ENCODE data around the gene TSHR. TPM values are rescaled to one million over a fixed set of nuclear protein-coding genes. Genes with fewer than 3 reads are reported as not detected.

The TSHR gene
- total RNA-seq, 1 experiment from 2014 or later = not detected

GRCh38 chr14:81085596-81085995 is 130.2 kb downstream of the TSHR start:
- POLR2A ChIA-PET = interaction anchor here (1.2 kb wide), 1 partner anchor 11 kb away, joined by 3 read pairs; no protein-coding TSS in a partner anchor
- no TSS peak for BruUV-seq (replicated peaks)

GRCh38 chr14:81087230-81087629 is 131.8 kb downstream of the TSHR start:
- no peak overlapping the region for H3K4me3 Mint-ChIP-seq (ENCODE audit: unreplicated experiment)
- TF ChIP-seq CTCF (IDR thresholded peaks at IDR 0.05; ENCODE audit: unreplicated experiment) = no peak
- CTCF ChIA-PET = interaction anchor here (0.6 kb wide), 2 partner anchors 1049 to 1115 kb away, joined by 3 read pairs; no protein-coding TSS in a partner anchor
- no TSS peak for BruUV-seq (replicated peaks)
- no peaks in the 10 kb centered on the region for H3K36me3 Mint-ChIP-seq (ENCODE audit: insufficient read depth, unreplicated experiment)
- no peaks in the 10 kb centered on the region for H3K9me3 Mint-ChIP-seq (ENCODE audit: unreplicated experiment)
- no peak for DNase-seq (ENCODE audit: unreplicated experiment)
- intact Hi-C loops (cut with micrococcal nuclease) = no loop called here
- H3K27ac Mint-ChIP-seq (ENCODE audit: low read depth, unreplicated experiment) = no peak overlapping the region
- H3K4me1 Mint-ChIP-seq (ENCODE audit: insufficient read depth, unreplicated experiment) = no peaks in the 10 kb centered on the region
- POLR2A ChIA-PET = no interaction called here
- H3K27me3 Mint-ChIP-seq (ENCODE audit: insufficient read depth, unreplicated experiment) = peaks cover 24% of the 10 kb centered on the region

More at GRCh38 chr14:81085596-81085995, 130.2 kb downstream of the TSHR start:
- Mint-ChIP-seq H3K9me3 (ENCODE audit: unreplicated experiment) (no peaks in the 10 kb centered on the region), H3K27me3 (ENCODE audit: insufficient read depth, unreplicated experiment) (peaks cover 24% of the 10 kb centered on the region), H3K27ac (ENCODE audit: low read depth, unreplicated experiment) (no peak overlapping the region), H3K36me3 (ENCODE audit: insufficient read depth, unreplicated experiment) (no peaks in the 10 kb centered on the region), H3K4me3 (ENCODE audit: unreplicated experiment) (no peak overlapping the region), H3K4me1 (ENCODE audit: insufficient read depth, unreplicated experiment) (no peaks in the 10 kb centered on the region)
- intact Hi-C loops (cut with micrococcal nuclease) = no loop called here
- TF ChIP-seq CTCF (IDR thresholded peaks at IDR 0.05; ENCODE audit: unreplicated experiment) = no peak
- CTCF ChIA-PET = interaction anchor here (0.5 to 1.0 kb wide), 2 partner anchors 85 to 100 kb away, joined by 4 read pairs; no protein-coding TSS in a partner anchor
- no peak for DNase-seq (ENCODE audit: unreplicated experiment)

- Mint-ChIP-seq H3K4me3 (ENCODE audit: unreplicated experiment) (no peak overlapping the region), H3K4me1 (ENCODE audit: insufficient read depth, unreplicated experiment) (no peaks in the 10 kb centered on the region), H3K9me3 (ENCODE audit: unreplicated experiment) (no peaks in the 10 kb centered on the region), H3K27me3 (ENCODE audit: insufficient read depth, unreplicated experiment) (peaks cover 12% of the 10 kb centered on the region), H3K27ac (ENCODE audit: low read depth, unreplicated experiment) (no peak overlapping the region), H3K36me3 (ENCODE audit: insufficient read depth, unreplicated experiment) (no peaks in the 10 kb centered on the region)
- CTCF ChIA-PET = interaction anchor here (1.1 to 1.7 kb wide), 2 partner anchors 10 to 14 kb away, joined by 3 to 4 read pairs; no protein-coding TSS in a partner anchor
- no peak for DNase-seq (ENCODE audit: unreplicated experiment)
- BruUV-seq (replicated peaks) = no TSS peak
- TF ChIP-seq CTCF (IDR thresholded peaks at IDR 0.05; ENCODE audit: unreplicated experiment) = no peak
- POLR2A ChIA-PET = no interaction called here
- intact Hi-C loops (cut with micrococcal nuclease) = no loop called here
Measured at GRCh38 chr14:81091139-81091538, 135.7 kb downstream of the TSHR start.

- no TSS peak for BruUV-seq (replicated peaks)
- no peak overlapping the region for H3K27ac Mint-ChIP-seq (ENCODE audit: low read depth, unreplicated experiment)
Measured at GRCh38 chr14:81091660-81092059, 136.2 kb downstream of the TSHR start.

More at GRCh38 chr14:81091660-81092059, 136.2 kb downstream of the TSHR start:
- Mint-ChIP-seq H3K4me3 (ENCODE audit: unreplicated experiment) (no peak overlapping the region), H3K9me3 (ENCODE audit: unreplicated experiment) (no peaks in the 10 kb centered on the region), H3K27me3 (ENCODE audit: insufficient read depth, unreplicated experiment) (peaks cover 17% of the 10 kb centered on the region), H3K4me1 (ENCODE audit: insufficient read depth, unreplicated experiment) (no peaks in the 10 kb centered on the region), H3K36me3 (ENCODE audit: insufficient read depth, unreplicated experiment) (no peaks in the 10 kb centered on the region)
- ChIA-PET POLR2A (no interaction called here), CTCF (interaction anchor here (0.6 to 1.7 kb wide), 3 partner anchors 9 to 802 kb away, joined by 3 to 4 read pairs (median 4); no protein-coding TSS in a partner anchor)
- intact Hi-C loops (cut with micrococcal nuclease) = no loop called here
- no peak for TF ChIP-seq CTCF (IDR thresholded peaks at IDR 0.05; ENCODE audit: unreplicated experiment)
- DNase-seq (ENCODE audit: unreplicated experiment) = no peak

Data from MCF 10A (cell line).